Measurements from ENCODE around the gene APH1A. TPM values are rescaled to one million over a fixed set of nuclear protein-coding genes. Genes with fewer than 3 reads are reported as not detected.
A peak's percentile ranks its signal among the peaks of the same experiment; 100 is the strongest.
"Not testable (repeated sequence)": the region's sequence is repeated elsewhere in the genome, so short reads cannot be mapped to it uniquely, and the experiment has no call there.

APH1A gene
- total and polyA plus RNA-seq, 10 of the 15 experiments (the other 5 are each of a cell fraction or from before 2014, with no cell fraction given) = 6.7 to 130 (median 87.7) TPM

- WGBS (ENCODE audit: insufficient coverage, insufficient replicate concordance, low lambda C conversion rate, missing lambda C conversion rate) = 96% methylated on average over 13 of the region's 13 CpGs
- BruUV-seq (replicated peaks); DNase-seq (ENCODE audit: low read depth, low spot score); POLR2A ChIA-PET; RAD21 ChIA-PET (ENCODE audit: unreplicated experiment); in situ Hi-C loops (cut with MboI); H4K20me1 ChIP-seq (ENCODE audit: control insufficient read depth, insufficient read depth); H3K9ac ChIP-seq (ENCODE audit: control insufficient read depth, insufficient read depth, low read length); H3K27me3 ChIP-seq (replicated peaks in 1 of 2; ENCODE audit: control insufficient read depth in 2 of 2, insufficient read depth in 2 of 2, low read length in 1 of 2); SMC1A ChIA-PET (ENCODE audit: uncharacterized antibody, unreplicated experiment); H3K9me3 ChIP-seq (replicated peaks; ENCODE audit: control insufficient read depth, insufficient read depth, low read length); H3K27ac ChIP-seq (ENCODE audit: control insufficient read depth, insufficient read depth); H2AFZ ChIP-seq (ENCODE audit: control insufficient read depth, low read depth, low read length); H3K4me1 ChIP-seq (ENCODE audit: control insufficient read depth, insufficient read depth, low read length); ATAC-seq; H3K36me3 ChIP-seq (ENCODE audit: control insufficient read depth in 2 of 2, insufficient read depth in 2 of 2, low read length in 1 of 2); FAIRE-seq: not testable (repeated sequence)
- 0 out of 2 replicates have a peak overlapping the region, but pooled peaks have one; percentile 63 for H3K4me3 ChIP-seq
- peak overlapping the region; percentile 65; the same call in 1 of the 2 replicates for H3K4me2 ChIP-seq (ENCODE audit: control insufficient read depth, insufficient read depth)
- CTCF ChIA-PET = interaction anchor here (1.8 kb wide), 1 partner anchor 19 kb away, joined by 5 read pairs; no protein-coding TSS in a partner anchor
- H3K79me2 ChIP-seq (ENCODE audit: control insufficient read depth, insufficient read depth, low read length) = peaks cover 39% of the 10 kb centered on the region
- intact Hi-C loops (cut with micrococcal nuclease; ENCODE audit: unreplicated experiment) = loop anchor here (5.0 to 10.0 kb wide), 2 partner anchors 35 to 128 kb away; partner anchors contain the start of genes C1orf54 and RPRD2
Measured at GRCh38 chr1:150237176-150237575, 31.6 kb downstream of the APH1A start.

- Histone ChIP-seq H3K4me2 (ENCODE audit: control insufficient read depth, insufficient read depth) (peak overlapping the region; percentile 65), H3K9ac (ENCODE audit: control insufficient read depth, insufficient read depth, low read length) (peak overlapping the region; percentile 65), H3K27ac (ENCODE audit: control insufficient read depth, insufficient read depth) (peak overlapping the region; percentile 69), H3K79me2 (ENCODE audit: control insufficient read depth, insufficient read depth, low read length) (peaks cover 41% of the 10 kb centered on the region), H3K27me3 (replicated peaks in 1 of 2; ENCODE audit: control insufficient read depth in 2 of 2, insufficient read depth in 2 of 2, low read length in 1 of 2) (no peaks in the 10 kb centered on the region), H3K9me3 (replicated peaks; ENCODE audit: control insufficient read depth, insufficient read depth, low read length) (no peaks in the 10 kb centered on the region), H4K20me1 (ENCODE audit: control insufficient read depth, insufficient read depth) (no peaks in the 10 kb centered on the region), H3K4me1 (ENCODE audit: control insufficient read depth, insufficient read depth, low read length) (no peaks in the 10 kb centered on the region), H2AFZ (ENCODE audit: control insufficient read depth, low read depth, low read length) (peak overlapping the region; percentile 31), H3K4me3 (peak overlapping the region; percentile 63), H3K36me3 (ENCODE audit: control insufficient read depth in 2 of 2, insufficient read depth in 2 of 2, low read length in 1 of 2) (no peaks in the 10 kb centered on the region)
- 34% methylated on average over 10 of the region's 10 CpGs for WGBS (ENCODE audit: insufficient coverage, insufficient replicate concordance, low lambda C conversion rate, missing lambda C conversion rate)
- intact Hi-C loops (cut with micrococcal nuclease; ENCODE audit: unreplicated experiment) = loop anchor here (5.0 to 10.0 kb wide), 2 partner anchors 36 to 128 kb away; partner anchors contain the start of genes C1orf54 and RPRD2
- in situ Hi-C loops (cut with MboI) = no loop called here
- no peak for DNase-seq (ENCODE audit: low read depth, low spot score)
- SMC1A ChIA-PET (ENCODE audit: uncharacterized antibody, unreplicated experiment) = no interaction called here
- RAD21 ChIA-PET (ENCODE audit: unreplicated experiment) = no interaction called here
- no peak for FAIRE-seq
- no peak for ATAC-seq
- CTCF ChIA-PET = interaction anchor here (0.5 to 1.8 kb wide), 3 partner anchors 19 to 50 kb away, joined by 4 to 5 read pairs (median 4); no protein-coding TSS in a partner anchor
- BruUV-seq (replicated peaks) = no TSS peak
- POLR2A ChIA-PET = no interaction called here
- TF ChIP-seq PKNOX1 (IDR thresholded peaks at IDR 0.05) = no peak
- 0 out of 2 replicates have a peak, but pooled peaks have one; percentile 1 for TF ChIP-seq MXI1 (IDR thresholded peaks at IDR 0.05; ENCODE audit: low read depth, low read length)
- TF ChIP-seq YY1 (IDR thresholded peaks at IDR 0.05; ENCODE audit: low read depth, low read length) = peak; percentile 36; the same call in 1 of the 2 replicates
- TF ChIP-seq MAX (IDR thresholded peaks at IDR 0.05; ENCODE audit: low read depth, low read length) = 0 out of 2 replicates have a peak, but pooled peaks have one; percentile 19
- 0 out of 6 replicates have a peak, but pooled peaks of 1 of the 3 experiments have one; percentile 10 for TF ChIP-seq CTCF (IDR thresholded peaks at IDR 0.05 in 2 of 3, conservative IDR thresholded peaks at IDR 0.05 in 1 of 3; ENCODE audit: control insufficient read depth in 2 of 3, extremely low read depth in 1 of 3, insufficient read depth in 1 of 3, low read depth in 3 of 3, low read length in 3 of 3)
- TF ChIP-seq ZBTB40 (IDR thresholded peaks at IDR 0.05; ENCODE audit: borderline replicate concordance) = 0 out of 2 replicates have a peak, but pooled peaks have one; percentile 14
- peak; percentile 43; the same call in 1 of the 2 replicates for TF ChIP-seq LARP7 (IDR thresholded peaks at IDR 0.05)
Measured at GRCh38 chr1:150236614-150237100, 32.2 kb downstream of the APH1A start.
